ENCODE data around the gene PHC3.
A peak's percentile ranks its signal among the peaks of the same experiment; 100 is the strongest.

The PHC3 gene

DNA sequence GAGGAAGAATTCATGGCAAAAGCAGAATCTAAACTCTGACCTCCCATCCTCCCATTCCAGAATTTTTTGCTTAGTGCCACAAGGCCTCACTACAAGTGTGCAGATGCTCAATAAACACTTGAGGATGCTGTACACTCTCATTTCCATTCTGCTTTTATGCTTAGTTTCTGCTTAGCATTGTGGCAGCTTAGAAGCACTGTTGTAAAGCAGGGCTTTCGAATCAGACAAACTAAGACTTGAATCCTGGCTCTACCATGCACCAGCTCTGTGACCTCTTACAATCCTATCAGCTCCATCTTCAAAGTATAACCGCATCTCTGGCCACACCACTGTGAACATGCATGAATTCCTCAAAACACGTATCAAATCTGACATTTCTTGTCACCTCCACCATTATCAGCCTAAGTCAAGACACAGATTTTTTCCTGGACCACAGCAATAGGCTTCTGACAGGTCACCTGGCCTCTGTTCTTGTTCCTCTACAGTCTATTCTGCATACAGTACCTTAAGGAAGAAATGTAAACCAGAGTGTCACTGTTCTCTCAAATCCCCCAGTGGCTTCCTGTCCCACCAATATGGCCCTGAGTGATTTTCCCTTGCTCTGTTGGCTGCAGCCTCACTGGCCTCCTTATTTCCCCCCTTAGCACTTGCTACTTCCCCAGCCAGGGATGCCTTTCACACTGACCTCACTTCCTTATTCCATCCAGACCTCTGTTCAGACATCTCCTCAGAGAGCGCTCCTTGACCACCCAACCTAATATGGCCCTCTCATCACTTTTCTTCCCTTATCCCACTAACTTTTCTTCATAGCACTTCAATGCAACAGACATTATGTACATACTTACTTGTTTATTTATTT, 8.1 kb upstream of the PHC3 start:
- DNase-seq = no peak

DNA sequence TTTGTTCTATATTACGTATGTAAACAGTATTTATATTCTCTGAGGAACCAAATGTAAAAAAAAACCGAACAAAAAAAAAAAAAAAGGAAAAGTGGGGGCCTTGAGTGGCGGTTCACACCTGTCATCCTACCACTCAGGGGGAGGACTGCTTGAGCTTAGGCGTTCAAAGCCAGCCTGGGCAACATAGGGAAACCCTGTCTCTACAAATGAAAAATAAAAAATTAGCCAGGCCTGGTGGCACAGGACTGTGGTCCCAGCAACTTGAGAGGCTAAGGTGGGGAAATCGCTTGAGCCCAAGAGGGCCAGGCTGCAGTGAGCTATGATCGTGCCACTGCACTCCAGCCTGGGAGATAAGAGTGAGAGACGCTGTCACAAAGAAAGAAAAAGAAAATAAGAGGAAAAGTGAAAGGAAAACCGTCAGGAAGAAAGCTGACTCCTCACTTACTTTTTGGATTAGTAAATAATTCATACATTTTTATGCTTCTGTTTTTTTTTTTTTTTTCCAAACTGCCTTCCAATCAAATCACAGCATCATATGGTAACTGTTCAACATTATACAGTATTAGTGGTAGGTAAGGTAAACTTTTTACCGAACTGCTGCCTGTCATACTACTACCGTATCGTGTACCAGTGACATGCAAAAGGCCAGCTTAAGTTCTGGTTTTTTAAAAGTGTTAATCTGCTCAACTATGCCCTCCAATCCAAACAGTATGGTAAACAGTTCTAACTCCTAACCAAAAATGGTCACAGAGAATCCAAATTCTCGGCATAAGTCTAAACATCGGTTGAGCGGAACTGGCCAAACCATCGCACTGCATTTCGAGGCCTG, 1.2 kb downstream of the PHC3 start:
- DNase-seq = no peak

DNA sequence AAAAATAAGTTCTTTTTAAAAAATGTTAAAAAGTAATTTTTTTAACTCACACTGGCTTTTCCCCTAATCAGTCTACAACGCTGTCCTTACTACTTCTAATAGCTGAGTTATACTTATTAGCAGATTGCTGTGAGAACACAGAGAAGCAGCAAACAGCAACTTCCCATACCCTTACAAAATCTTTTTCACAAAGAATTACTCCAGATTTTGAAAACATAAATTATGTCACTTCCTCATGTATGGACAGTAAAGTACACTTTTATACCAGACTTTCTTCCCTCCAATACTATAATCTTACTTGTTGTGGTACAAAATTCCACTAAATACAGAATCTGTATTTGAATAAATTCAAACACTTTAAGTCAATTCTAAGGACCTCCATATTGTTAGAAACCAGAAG, 2.1 kb downstream of the PHC3 start:
- no peak for DNase-seq

DNA sequence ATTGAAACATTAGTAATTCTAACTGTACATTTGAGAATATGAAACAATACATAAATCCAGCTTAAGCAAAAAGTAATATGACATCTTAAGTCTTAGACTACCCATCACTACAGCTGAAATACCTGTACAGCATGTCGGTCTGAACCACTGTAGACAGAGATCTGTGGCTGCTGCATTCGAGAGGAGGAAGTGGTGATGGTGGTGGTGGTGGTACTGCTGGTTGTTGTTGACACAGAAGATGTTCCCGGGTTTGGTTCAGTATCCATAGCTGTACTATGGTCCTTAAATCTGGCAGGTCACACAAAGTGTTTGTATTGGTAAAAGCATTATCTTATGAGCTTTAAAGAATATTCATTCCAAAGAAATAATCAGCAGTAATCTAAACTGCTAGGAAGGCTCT, 2.9 kb downstream of the PHC3 start:
- DNase-seq = peak; percentile 18

DNA sequence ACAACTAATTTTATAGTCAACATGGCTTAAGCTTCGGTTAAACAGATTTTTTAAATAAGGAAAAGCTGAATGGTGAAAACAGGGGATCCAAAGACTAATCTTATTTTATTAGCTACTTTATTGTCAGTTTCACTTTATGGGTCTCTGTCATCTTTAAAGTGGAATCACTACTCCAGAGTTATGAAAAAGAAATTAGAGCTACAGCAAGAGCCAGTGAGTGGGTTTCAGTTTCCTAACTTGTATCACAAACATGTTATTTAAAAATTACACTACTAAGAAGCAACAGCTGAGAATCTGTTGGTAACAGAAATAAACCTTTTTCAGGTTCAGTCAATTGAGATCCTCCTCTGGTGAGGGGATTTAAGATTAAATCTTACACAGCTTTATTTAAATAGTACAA, 10.0 kb downstream of the PHC3 start:
- DNase-seq = no peak

DNA sequence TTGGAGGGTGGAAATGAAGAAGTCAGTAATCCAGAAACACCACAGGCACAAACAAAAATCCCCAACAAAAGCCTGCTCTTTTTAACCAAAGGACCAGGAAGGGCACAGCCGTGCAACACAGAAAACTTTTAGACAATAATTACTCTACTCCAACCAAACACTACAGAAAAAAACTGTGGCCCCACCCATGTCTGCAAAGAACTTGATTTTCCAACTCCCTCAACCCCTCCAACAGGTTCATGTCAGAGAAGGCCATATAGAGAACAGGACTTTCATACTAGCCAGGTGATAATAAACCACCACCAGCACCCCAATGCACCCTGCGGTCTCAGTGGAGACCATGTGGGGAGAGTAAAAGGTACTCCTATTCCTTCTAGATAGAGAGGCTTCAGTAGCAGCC, 16.8 kb downstream of the PHC3 start:
- no peak for DNase-seq

DNA sequence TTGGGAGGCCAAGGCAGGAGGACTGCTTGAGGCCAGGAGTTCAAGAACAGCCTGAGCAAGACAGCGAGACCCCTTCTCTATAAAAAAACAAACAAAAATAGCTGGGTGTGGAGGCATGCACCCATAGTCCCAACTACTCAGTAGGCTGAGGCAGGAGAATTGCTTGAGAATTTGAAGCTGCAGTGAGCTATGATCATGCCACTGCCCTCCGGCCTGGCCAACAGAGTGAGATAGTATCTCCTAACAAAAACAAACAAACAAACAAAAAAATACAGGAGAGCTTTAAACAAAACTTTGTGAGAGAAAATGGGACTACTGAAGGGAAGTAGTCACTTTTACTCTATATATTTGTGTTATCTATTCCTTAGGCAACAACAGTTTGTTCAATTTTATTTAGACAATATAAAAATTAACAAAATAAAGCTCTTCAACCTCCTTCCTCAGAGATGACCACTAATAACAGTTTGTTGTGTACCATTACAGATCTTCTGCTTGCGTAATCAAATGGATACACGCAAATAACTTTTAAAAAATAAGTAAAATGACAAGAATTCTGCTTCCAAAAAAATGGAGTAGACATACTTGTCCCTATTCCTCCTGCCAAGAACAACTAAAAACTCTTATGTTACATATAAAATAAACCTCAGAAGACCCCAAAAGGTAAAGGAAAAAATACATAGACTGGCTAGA, 17.4 kb downstream of the PHC3 start:
- DNase-seq = no peak

DNA sequence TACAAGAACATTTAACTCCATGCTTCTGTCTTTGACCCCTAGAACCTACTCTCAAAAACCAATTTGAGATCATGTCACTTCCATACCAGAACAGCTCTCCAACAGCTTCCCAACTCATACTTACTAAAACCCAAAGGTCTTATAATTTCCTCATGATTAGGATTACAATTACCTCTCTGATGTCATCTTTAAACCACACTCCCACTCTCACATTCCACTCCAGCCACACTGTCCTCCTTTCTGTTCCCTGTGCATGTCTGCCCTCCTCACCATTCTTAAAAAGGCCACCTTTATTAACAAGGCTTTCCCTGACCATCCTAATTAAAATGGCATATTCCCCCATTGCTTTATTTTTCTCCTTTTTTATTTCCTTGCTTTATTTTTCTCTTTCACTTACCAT, 18.9 kb downstream of the PHC3 start:
- no peak for DNase-seq

DNA sequence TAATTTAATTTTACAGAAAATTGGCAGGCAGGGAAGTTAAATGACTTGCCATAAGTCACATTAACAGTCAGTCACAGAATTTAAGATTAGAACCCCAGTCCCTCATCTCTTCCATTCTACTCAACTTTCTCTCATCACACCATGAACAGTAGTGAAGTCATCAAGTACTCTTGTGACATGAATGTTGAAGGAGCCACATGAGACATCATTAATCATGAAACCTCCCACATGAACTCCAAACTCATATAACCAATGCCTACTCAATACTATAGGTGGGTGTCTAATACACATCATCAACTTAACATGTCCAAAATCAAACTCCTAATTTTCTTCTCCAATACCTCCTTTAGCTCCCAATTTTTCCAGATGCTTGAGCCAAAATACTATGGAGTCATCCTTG, 19.5 kb downstream of the PHC3 start:
- DNase-seq = no peak

DNA sequence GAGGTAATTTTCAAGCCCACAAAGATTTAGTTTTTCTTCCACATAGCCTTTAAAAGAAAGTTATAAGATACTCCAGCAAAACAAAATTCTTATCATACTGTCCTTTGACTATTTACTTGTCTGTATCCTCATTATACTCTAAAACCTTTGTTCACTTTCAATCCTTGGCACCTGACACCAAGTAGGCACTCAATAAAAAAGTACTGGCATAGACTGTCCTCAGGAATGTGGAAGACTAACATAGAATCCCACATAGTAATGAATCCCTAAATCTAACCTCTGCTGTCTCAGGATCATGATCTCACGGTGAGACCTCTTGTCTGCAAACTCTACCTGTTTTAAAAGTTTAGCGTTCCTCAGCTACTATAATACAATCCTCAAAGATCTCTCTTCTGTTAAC, 21.6 kb downstream of the PHC3 start:
- no peak for DNase-seq

DNA sequence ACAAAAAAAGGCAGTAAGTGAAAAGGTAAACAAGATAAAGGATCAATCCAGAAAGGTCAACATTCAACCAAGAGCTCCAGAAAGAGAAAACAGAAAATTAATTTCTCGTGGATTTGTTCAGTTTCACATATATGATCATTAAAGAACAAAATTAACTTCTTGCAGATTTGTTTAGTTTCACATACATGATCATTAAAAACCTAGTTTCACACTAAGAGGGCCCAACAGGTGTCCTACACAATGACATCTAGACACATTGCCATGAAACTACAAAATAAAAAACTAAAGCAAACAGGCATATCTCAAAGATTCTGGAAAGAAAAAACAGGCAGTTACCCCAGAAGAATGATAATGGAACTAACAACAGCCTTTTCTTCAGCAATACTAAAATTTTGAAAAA, 22.1 kb downstream of the PHC3 start:
- no peak for DNase-seq

DNA sequence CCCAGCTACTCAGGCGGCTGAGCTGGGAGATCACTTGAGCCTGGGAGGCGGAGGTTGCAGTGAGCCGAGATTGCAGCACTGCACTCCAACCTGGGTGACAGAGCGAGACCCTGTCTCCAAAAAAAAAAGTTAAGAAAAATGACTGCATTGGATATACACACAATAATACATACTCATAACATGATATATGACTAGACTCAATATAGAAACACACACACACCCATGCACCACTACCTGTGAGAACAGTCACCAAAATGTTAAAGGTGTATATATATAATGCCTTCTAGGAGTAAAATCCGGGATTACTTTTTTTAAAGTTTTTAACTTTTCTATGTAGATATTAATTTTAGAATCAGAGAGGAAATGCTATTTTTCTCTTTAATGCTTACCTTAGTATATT, 25.9 kb downstream of the PHC3 start:
- no peak for DNase-seq

DNA sequence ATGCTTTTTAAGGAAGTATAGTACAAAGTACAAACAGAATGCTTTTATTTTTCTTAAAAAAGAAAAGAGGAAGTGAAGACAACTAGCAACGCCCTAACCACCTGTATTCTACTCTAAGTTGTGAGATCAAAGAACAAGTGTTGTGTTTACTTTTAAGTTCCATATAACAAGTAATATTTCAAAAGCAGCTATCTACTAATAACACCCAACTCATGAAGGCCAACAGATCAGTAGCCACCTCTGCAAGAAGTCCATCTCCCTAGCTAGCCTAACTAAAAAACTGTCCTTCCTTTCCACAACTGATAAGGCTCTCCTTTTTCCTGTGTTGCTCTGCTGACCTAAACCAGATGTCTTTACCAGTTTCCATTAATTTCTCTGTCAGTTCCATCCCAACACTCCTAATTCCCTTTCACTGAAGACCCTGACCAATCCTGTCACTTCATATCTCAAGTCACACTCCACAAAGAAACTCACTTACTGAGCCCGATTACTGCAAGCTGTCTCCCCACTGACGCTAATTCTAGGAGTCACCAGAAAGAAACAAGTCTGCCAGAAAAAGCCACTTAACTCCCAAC, 26.9 kb downstream of the PHC3 start:
- DNase-seq = no peak

DNA sequence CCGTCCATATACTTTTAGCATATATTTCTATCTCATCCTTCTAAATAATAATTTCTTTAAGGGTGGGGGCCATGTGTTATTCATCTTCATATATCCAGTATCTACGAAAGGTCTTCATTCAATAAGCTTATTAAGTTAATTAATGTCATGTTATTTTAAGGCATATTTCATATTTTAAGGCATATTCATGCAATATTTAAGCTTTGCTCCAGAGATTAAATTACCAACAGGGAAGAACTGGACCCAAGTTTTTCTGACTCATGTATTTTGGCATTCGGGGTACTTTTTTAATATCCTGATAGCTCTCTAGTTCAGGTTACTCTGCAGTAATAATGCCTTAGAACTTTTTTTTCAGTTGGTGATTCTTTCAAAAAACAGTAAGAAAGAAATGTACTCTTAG, 27.4 kb downstream of the PHC3 start:
- no peak for DNase-seq

DNA sequence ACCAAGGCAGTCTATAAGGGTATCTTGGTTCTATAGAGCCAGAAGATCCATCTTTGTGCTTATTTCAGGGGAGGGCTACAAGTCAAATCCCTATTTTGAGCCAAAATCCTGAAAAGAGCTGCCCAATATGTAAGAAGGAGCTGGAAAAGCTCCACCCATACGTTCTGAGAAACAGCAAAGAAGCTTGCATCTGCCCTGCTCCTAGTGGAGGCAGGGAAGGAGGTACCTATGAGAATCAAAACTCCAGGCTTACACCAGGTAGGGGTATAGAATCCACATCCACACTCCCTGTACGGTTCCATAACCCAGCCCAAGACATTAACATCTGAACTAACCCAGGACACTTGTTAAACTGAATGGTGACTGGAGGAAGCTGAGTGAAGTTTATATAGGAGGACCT, 30.0 kb downstream of the PHC3 start:
- DNase-seq = no peak

DNA sequence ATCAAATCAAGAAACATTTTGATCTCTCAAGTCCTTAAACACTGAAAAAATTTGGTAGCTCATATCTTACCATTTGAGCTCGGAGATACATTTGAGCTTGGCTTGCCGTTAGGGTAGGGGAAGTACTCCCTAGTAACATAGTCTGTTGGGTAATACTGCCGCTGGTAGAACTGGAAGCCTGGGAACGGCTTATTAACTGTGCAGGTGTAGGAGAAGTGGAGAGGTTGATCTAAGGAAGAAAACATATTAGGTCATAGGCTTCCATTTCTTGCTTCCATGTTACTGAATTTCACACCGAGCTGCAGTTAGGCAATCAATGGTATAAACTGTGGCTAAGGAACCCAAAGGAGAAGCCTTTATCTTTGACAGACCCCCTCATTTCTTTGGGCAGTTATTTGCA, 32.5 kb downstream of the PHC3 start:
- no peak for DNase-seq

DNA sequence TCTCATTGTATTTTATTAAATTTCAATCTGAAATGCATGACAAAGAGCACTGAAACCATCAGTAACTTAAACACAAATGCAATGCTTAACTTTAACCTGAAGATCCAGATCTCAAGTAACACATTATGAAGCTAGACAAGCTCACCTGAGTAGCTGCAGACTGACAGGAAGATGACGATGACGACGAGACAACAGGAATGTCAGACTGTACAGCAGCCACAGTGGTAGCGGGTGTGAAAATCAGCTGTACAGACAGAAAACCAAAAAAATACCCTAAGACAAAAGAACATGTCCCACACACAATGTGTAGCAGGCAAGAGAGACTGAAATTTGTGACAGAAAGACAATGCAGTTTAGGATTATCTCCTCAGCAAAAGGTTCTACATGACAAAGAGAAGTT, 36.3 kb downstream of the PHC3 start:
- no peak for DNase-seq

DNA sequence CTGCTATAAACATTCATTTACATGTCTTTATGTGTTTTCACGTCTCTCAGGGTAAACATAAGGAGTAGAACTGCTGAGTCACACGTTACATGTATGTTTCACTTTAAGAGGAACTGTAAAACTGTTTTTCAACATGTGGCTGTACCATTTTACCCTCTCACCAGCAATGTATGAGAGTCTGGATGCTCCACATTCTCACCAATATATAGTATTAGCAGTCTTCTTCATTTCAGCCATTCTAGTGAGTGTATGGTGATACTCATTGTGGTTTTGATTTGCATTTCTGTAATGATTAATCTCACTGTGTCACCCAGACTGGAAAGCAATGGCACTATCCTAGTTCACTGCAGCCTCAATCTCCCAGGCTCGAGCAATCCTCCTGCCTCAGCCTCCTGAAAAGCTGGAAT, 37.1 kb downstream of the PHC3 start:
- no peak for DNase-seq

DNA sequence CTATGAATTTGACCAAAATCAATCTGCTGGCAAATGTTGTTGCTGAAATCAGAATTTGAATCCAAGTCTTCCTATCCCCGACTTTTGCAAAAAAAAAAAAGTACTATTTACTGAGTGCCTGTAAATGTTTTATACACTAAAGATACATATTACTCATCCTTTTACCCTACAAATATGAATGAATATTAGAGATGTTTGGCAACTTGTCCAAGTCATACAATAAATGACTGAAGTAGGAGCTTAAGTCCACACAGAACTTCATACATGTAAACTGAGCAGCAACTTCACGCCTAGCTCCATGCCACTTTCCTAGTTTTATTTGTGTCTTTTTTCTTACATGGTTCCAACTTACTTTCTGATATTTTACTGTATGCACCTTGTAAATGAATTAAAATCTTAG, 39.2 kb downstream of the PHC3 start:
- no peak for DNase-seq

DNA sequence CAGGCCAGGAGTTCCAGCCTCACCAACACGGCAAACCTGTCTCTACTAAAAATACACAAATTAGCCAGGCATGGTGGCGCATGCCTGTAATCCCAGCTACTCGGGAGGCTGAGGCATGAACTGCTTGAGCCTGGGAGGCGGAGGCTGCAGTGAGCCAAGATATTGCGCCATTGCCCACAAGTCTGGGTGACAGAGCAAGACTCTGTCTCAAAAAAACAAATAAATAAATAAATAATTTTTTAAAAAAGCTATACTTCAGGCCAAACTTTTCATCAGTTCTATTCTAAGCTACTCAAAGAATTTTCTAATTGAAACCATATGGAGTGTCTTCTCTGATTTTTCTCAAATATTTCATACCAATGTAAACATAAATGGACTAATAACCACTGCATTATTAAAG, 43.5 kb downstream of the PHC3 start:
- DNase-seq = no peak

DNA sequence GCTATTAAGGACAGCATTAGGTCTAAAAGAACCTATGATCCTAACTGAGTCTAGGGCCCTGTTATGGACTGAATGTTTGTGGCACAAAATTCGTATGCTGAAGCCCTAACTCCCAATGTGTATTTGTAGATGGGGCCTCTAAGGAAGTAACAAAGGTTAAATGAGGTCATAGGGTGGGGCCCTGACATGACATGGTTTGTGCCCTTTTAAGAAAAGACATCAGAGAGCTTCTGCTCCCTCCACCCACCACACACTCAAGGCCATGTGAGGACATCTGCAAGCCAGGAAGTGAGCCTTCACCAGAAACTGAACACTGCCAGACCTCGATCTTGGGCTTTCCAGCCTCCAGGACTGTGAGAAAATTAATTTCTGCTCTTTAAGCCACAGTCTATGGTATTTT, 49.2 kb downstream of the PHC3 start:
- no peak for DNase-seq

DNA sequence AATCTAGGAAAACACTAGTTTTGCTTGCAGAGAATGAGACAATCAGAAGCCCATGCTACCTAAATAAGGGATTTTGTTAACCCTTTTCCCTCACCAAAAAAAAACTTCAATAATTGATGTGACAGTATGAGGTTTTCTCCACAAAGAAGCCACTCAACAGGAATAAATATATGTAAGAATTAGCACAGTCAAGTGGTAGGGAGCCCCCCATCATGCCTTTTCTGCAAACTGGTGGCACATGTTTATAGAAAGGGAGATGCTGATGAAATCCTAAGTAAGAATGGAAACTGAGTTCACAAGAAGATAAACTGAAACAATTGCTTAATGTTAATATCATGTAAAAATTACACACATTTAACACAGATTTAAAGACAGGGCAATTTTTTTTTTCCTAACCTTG, 51.0 kb downstream of the PHC3 start:
- no peak for DNase-seq

DNA sequence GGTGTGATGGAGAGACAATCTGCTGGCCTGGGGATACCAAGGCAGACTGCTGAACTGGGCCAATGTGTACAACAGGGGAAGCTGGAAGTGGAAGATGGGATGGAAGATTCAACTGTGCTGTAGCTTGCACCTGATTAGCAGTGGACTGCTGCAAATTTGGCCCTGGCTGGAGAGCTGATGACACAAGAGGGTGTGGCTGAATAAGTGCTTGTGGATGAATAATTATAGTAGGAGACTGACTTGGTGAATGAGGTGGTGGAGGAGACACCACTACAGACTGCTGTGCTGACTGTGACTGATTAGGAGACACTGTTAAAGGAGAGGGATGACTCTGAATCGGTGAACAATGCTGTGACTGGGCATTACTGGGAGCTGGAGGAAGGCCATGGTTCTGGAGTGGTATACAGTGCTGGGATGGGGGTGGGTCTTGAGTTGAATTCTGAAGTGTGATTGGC, 52.5 kb downstream of the PHC3 start:
- no peak for DNase-seq
